Measurements from ENCODE around the gene CALM1.

GRCh38 chr14:90388982-90389381 lies 7.8 kb upstream of the CALM1 start:
- TF ChIP-seq CTCF (conservative IDR thresholded peaks at IDR 0.05; ENCODE audit: low read length) (no peak), EZH2phosphoT487 (IDR thresholded peaks at IDR 0.05; ENCODE audit: borderline replicate concordance) (no peak)
